Smooth muscle cell (in vitro differentiated cells): ENCODE data around the gene GLIS2. TPM values are rescaled to one million over a fixed set of nuclear protein-coding genes. Genes with fewer than 3 reads are reported as not detected.
A peak's percentile ranks its signal among the peaks of the same experiment; 100 is the strongest.

Experiments used
- DNase-seq: peaks from one replicate; lab custom pipeline; 2025; ENCODE audit not compliant: unreplicated experiment; lab: John Stamatoyannopoulos, UW
- H2AFZ ChIP-seq: fragments of 200-600 bp; sonication (generic); 2 replicates; pipeline ENCODE4 v1.6.0; 2016; ENCODE audit warnings: antibody characterized with exemption, low read depth, mild to moderate bottlenecking
- H3F3A ChIP-seq: fragments of 200-600 bp; sonication (generic); 2 replicates; pipeline ENCODE4 v1.6.0; 2017; ENCODE audit warnings: antibody characterized with exemption, low read depth
- H3K27ac ChIP-seq: fragments of 200-600 bp; sonication (generic); 2 replicates; pipeline ENCODE4 v1.5.1; 2016; ENCODE audit warnings: low read depth, mild to moderate bottlenecking
- H3K27me3 ChIP-seq: fragments of 200-600 bp; sonication (generic); 2 replicates; pipeline ENCODE4 v1.6.1; 2016; ENCODE audit warnings: low read depth, mild to moderate bottlenecking
- H3K36me3 ChIP-seq: fragments of 200-600 bp; sonication (generic); 2 replicates; pipeline ENCODE4 v1.5.1; 2016; ENCODE audit warnings: low read depth
- H3K4me1 ChIP-seq: fragments of 200-600 bp; sonication (generic); 2 replicates; pipeline ENCODE4 v1.5.1; 2016; ENCODE audit warnings: low read depth
- H3K4me2 ChIP-seq: fragments of 200-600 bp; sonication (generic); 2 replicates; pipeline ENCODE4 v1.6.0; 2016; ENCODE audit warnings: mild to moderate bottlenecking
- H3K4me3 ChIP-seq: fragments of 200-600 bp; sonication (generic); 2 replicates; pipeline ENCODE4 v1.5.1; 2016; ENCODE audit warnings: mild to moderate bottlenecking
- H3K79me2 ChIP-seq: fragments of 200-600 bp; sonication (generic); 2 replicates; pipeline ENCODE4 v1.6.0; 2016; ENCODE audit warnings: low read depth, mild to moderate bottlenecking
- H3K9ac ChIP-seq: fragments of 200-600 bp; sonication (generic); 2 replicates; pipeline ENCODE4 v1.6.0; 2016; ENCODE audit warnings: low read depth
- H3K9me3 ChIP-seq: fragments of 200-600 bp; sonication (generic); replicated peaks from 2 replicates; pipeline ENCODE4 v1.5.1; 2016; ENCODE audit warnings: low read depth
- H4K20me1 ChIP-seq: fragments of 200-600 bp; sonication (generic); 2 replicates; pipeline ENCODE4 v1.6.0; 2016; ENCODE audit warnings: low read depth
- WGBS: methylation state at CpG from one replicate; pipeline ENCODE4 v1.1.7; 2016; ENCODE audit warnings: low lambda C conversion rate; 5-methylcytosine and 5-hydroxymethylcytosine counted together
- polyA plus RNA-seq: library from polyadenylated mRNA; unstranded; fragments of >200 nt; fragmentation: Nextera tagmentation; extraction: Ambion mirVana; gene quantifications from 2 replicates; pipeline ENCODE4 v1.2.1, GENCODE V29; 2016
- total RNA-seq: library from RNA; depleted of rRNA; stranded (reverse); fragments of >200 nt; gene quantifications from 2 replicates; pipeline ENCODE4 v1.2.3, GENCODE V29; 2014
- TF ChIP-seq, protein P1 (sequence below): fragments of 200-600 bp; sonication (generic); IDR thresholded peaks from 2 replicates; pipeline ENCODE4 v1.5.1; 2017; ENCODE audit warnings: borderline replicate concordance, mild to moderate bottlenecking, antibody characterized with exemption; ENCODE audit not compliant: insufficient read depth, poor library complexity, severe bottlenecking

The GLIS2 gene
- total and polyA plus RNA-seq, 2 experiments from 2014 or later: 2.8 to 9.2 TPM

DNA sequence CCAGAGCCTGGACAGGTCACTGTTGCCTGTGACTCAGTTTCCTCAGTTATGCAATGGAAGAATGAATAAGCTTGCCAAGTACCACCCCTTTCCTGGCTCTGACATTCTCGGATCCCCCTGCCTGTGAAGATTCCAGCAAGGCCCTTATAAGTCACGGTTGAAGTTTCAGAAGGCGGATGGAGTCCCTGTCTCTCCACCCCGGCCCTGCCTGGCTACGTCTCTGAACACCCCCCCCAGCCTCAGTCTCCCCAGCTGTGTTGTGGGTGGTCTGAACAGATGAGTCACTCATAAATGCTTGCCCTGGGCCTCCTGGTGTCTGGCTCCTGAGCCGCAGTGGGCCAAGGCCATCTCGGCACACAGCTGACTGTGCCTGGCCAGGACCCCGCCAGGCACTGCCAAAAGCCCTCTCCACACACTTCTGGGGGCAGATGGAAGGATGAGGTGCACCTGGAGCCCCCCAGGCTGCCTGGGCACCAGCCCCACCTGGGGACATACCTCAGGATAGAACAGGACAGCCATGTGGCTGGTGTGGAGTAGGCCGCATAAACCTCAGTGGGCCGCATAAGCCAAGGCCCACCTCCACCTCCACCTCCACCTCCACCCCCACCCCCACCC is 71.2 kb downstream of the GLIS2 start:
- no peak overlapping the region for H2AFZ ChIP-seq
- no peak for DNase-seq
- H3K4me2 ChIP-seq: peak overlapping the region; percentile 21
- no peak overlapping the region for H3K9ac ChIP-seq
- TF ChIP-seq, protein P1, sequence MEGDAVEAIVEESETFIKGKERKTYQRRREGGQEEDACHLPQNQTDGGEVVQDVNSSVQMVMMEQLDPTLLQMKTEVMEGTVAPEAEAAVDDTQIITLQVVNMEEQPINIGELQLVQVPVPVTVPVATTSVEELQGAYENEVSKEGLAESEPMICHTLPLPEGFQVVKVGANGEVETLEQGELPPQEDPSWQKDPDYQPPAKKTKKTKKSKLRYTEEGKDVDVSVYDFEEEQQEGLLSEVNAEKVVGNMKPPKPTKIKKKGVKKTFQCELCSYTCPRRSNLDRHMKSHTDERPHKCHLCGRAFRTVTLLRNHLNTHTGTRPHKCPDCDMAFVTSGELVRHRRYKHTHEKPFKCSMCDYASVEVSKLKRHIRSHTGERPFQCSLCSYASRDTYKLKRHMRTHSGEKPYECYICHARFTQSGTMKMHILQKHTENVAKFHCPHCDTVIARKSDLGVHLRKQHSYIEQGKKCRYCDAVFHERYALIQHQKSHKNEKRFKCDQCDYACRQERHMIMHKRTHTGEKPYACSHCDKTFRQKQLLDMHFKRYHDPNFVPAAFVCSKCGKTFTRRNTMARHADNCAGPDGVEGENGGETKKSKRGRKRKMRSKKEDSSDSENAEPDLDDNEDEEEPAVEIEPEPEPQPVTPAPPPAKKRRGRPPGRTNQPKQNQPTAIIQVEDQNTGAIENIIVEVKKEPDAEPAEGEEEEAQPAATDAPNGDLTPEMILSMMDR: no peak
- 28% methylated on average over 8 of the region's 10 CpGs for WGBS
- H3F3A ChIP-seq: peaks cover 16% of the 10 kb centered on the region
- H3K27me3 ChIP-seq: no peaks in the 10 kb centered on the region
- H3K27ac ChIP-seq: peak overlapping the region; percentile 38
- H3K79me2 ChIP-seq: no peaks in the 10 kb centered on the region
- H3K4me3 ChIP-seq: no peak overlapping the region
- H3K36me3 ChIP-seq: no peaks in the 10 kb centered on the region
- H4K20me1 ChIP-seq: peaks cover 34% of the 10 kb centered on the region
- H3K4me1 ChIP-seq: peaks cover 27% of the 10 kb centered on the region
- no peaks in the 10 kb centered on the region for H3K9me3 ChIP-seq

DNA sequence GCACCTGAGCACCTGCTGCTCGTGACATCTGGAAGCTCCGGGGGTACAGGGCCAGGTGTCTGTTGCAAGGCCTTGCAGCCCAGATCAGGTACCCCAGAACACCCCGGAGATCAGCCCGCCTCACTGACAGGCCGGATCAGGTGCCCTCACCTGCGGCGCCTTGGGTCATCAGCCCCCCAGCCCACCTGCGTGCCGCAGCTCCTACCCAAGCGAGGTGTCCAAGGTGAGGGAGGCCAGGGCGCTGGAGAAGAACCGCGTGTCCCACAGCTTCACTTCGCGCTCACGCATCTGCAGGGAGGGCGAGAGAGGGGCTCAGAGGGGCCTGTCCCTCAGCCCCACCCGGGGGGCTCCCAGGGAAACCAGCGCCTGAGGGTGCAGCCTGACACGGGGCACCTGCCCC is 71.9 kb downstream of the GLIS2 start:
- Histone ChIP-seq H3K27ac (no peak overlapping the region), H3K27me3 (no peaks in the 10 kb centered on the region), H3K4me1 (peaks cover 34% of the 10 kb centered on the region), H3K9ac (no peak overlapping the region), H4K20me1 (peaks cover 27% of the 10 kb centered on the region), H3K79me2 (no peaks in the 10 kb centered on the region), H3K9me3 (no peaks in the 10 kb centered on the region), H3K4me2 (peak overlapping the region; percentile 23), H3K36me3 (no peaks in the 10 kb centered on the region), H3F3A (peaks cover 15% of the 10 kb centered on the region), H3K4me3 (no peak overlapping the region), H2AFZ (no peak overlapping the region)
- TF ChIP-seq, protein P1: no peak
- no peak for DNase-seq
- 90% methylated on average over 20 of the region's 20 CpGs for WGBS

DNA sequence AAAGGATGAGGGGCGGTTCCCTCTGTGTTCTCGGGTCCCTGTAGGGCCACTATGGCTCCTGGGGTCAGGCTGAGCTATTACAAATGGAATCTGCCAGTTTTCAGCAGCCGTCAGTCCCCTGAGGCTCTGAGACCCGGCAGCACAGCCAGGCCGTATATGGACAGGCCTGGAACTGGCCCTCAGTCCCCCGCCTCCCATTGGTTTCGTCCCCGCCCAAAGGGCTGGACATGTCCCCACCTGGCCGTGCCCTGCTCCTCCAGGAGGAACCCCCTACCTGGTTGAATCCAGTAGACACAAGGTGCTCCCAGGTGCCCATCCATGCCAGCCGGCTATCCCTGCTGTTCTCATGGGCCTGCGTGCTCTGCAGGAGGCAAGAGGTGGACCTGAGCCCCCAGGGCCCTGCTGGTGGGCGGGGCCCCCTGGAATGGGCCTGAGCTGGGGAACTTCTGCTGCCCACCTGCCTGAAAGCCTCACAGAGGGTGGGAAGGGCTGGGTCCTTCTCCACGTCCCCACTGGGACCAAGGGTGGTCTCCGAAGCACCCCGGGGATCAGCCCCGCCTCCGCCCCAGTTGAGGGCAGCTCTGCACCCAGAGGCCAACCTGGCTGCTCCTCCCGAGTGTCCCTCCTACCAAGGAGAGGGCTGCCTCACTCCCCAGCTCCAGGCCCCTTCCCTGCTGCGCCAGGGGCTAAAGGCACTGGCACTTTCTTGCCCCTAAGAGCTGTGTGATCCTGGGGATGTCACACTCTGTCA is 72.6 kb downstream of the GLIS2 start:
- no peaks in the 10 kb centered on the region for H3K9me3 ChIP-seq
- peaks cover 21% of the 10 kb centered on the region for H4K20me1 ChIP-seq
- 65% methylated on average over 19 of the region's 19 CpGs for WGBS
- TF ChIP-seq, protein P1: no peak
- peak overlapping the region; percentile 23 for H3K4me2 ChIP-seq
- H2AFZ ChIP-seq: no peak overlapping the region
- peaks cover 8% of the 10 kb centered on the region for H3F3A ChIP-seq
- peaks cover 41% of the 10 kb centered on the region for H3K4me1 ChIP-seq
- H3K79me2 ChIP-seq: no peaks in the 10 kb centered on the region
- no peak overlapping the region for H3K4me3 ChIP-seq
- H3K36me3 ChIP-seq: no peaks in the 10 kb centered on the region
- no peak for DNase-seq
- peak overlapping the region; percentile 38 for H3K27ac ChIP-seq
- no peaks in the 10 kb centered on the region for H3K27me3 ChIP-seq
- H3K9ac ChIP-seq: no peak overlapping the region

Other genes with a start within 250 kb of the GLIS2 start
- gene ADCY9, start 199.6 kb upstream of the GLIS2 start, total RNA-seq: 6.0 and 8.9 TPM in 2 replicates
- gene ADCY9, start 199.6 kb upstream of the GLIS2 start, polyA plus RNA-seq: 5.2 and 7.2 TPM in 2 replicates
- not detected in 2 replicates for gene SRL, start 74.0 kb upstream of the GLIS2 start, total RNA-seq
- gene SRL, start 74.0 kb upstream of the GLIS2 start, polyA plus RNA-seq: 0.08 TPM in 1 of 2 replicates, not detected in the other
- 2.7 and 9.6 TPM in 2 replicates for gene TFAP4, start 43.0 kb upstream of the GLIS2 start, total RNA-seq
- gene TFAP4, start 43.0 kb upstream of the GLIS2 start, polyA plus RNA-seq: 1.3 and 2.5 TPM in 2 replicates
- gene PAM16, start 35.3 kb downstream of the GLIS2 start, total RNA-seq: 18.4 and 29.6 TPM in 2 replicates
- gene PAM16, start 35.3 kb downstream of the GLIS2 start, polyA plus RNA-seq: 47.7 and 52.2 TPM in 2 replicates
- gene VASN, start 55.8 kb downstream of the GLIS2 start, total RNA-seq: 23.8 and 30.0 TPM in 2 replicates
- 127 and 150 TPM in 2 replicates for gene VASN, start 55.8 kb downstream of the GLIS2 start, polyA plus RNA-seq
- gene CORO7, start 100.5 kb downstream of the GLIS2 start, total RNA-seq: 6.7 and 14.4 TPM in 2 replicates
- gene CORO7, start 100.5 kb downstream of the GLIS2 start, polyA plus RNA-seq: 12.7 and 18.9 TPM in 2 replicates
- 40.0 and 42.6 TPM in 2 replicates for gene DNAJA3, start 109.8 kb downstream of the GLIS2 start, total RNA-seq
- gene DNAJA3, start 109.8 kb downstream of the GLIS2 start, polyA plus RNA-seq: 42.7 and 46.5 TPM in 2 replicates
- 27.1 and 35.6 TPM in 2 replicates for gene NMRAL1, start 158.6 kb downstream of the GLIS2 start, total RNA-seq
- 51.8 and 64.3 TPM in 2 replicates for gene NMRAL1, start 158.6 kb downstream of the GLIS2 start, polyA plus RNA-seq
- gene HMOX2, start 160.3 kb downstream of the GLIS2 start, total RNA-seq: 26.7 and 35.3 TPM in 2 replicates
- gene HMOX2, start 160.3 kb downstream of the GLIS2 start, polyA plus RNA-seq: 54.2 and 62.6 TPM in 2 replicates
- gene CDIP1, start 222.7 kb downstream of the GLIS2 start, total RNA-seq: 17.7 and 19.7 TPM in 2 replicates
- gene CDIP1, start 222.7 kb downstream of the GLIS2 start, polyA plus RNA-seq: 36.9 and 40.9 TPM in 2 replicates
- 0.09 TPM in 1 of 2 replicates, not detected in the other for gene C16orf96, start 240.3 kb downstream of the GLIS2 start, total RNA-seq
- 0.32 TPM in 1 of 2 replicates, not detected in the other for gene C16orf96, start 240.3 kb downstream of the GLIS2 start, polyA plus RNA-seq